Measurements from ENCODE around the gene YIPF7. TPM values are rescaled to one million over a fixed set of nuclear protein-coding genes. Genes with fewer than 3 reads are reported as not detected.

Gene YIPF7
- total RNA-seq, 2 experiments from 2014 or later, result not detected

DNA sequence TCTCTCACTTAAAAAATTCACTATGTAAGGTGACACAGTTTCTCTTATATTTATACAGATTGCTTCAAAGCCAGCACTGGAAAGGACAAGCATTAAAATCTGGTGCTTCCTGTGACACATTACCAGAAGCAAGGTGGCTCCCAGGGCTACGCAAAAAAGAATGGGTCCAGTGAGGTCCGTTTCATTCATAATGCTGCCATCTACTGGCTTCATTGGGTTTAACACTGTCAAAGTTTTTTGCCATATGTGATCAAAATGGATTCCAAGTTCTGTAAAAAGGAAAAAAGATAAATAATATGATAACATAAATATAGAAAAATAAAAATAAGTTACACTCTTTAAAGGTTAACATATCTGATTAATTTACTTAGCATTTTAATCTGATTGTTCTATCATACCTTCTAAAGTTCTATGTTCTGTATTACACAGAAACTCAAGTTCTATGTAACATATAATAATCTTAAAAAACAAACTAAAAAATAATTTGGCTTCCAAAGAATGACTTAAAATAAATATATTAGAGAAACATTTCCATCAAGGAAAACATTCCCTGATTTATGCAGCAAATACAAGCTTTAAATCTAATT lies 22.1 kb downstream of the YIPF7 start:
- CTCF ChIA-PET, result no interaction called here
- POLR2A ChIA-PET, result no interaction called here

DNA sequence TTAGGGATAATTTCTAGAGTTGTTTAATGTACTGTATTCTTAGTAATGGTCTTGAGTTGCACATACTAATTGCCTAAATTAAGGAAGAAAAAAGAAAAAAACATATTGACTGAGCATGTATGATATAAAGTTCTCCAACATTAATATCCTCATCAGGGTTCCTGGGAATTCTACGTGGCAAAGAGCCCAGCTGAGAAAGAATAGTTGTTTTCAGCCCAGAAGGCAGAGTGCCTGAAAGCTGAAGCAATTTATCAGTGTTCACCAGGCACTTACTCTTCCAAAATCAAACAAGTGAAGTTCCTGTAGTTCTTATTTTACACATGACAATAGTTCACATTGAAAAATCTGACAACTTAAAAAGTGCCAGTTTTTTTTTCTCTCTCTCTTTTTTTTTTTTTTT lies 27.7 kb downstream of the YIPF7 start:
- ChIA-PET POLR2A (no interaction called here), CTCF (interaction anchor here (1.2 kb wide), 1 partner anchor 10 kb away, joined by 3 read pairs; no protein-coding TSS in a partner anchor)

DNA sequence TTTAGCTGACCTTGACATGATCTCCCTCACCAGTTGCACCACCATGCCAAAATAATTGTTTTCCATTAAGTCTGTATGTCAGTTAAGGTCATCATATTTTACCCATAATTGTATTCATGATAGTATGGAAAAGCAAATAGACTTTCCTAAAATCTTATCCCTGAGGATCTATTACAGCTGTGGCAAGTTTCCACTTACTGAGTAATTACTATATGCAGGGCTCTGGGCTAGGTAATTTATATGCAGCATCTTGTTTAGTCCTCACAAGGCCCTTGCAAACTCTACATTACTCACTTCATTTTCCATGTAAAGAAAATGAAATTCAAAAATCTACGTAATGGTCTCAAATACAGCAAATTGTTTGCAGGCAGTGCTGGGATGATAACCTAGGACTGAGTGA lies 34.8 kb downstream of the YIPF7 start:
- ChIA-PET CTCF (no interaction called here), POLR2A (no interaction called here)

DNA sequence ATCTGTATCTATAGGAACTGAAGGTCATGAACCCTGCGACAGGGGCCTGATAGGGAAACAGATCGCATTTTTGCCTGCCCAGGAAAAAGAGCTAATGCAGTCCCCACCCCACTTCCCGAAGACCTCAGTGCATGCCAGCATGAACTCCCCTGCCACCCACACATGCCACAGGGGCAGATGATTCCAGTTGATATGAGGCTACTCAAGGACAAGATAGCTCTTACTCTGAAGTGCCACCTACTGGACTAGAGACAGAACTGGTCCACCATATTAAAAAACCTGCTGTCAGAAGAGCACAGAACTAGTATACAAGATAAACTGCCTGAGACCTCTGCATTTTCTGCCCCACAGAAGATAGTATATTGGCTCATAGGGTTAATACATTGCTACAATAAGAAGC lies 68.0 kb downstream of the YIPF7 start:
- POLR2A ChIA-PET, result no interaction called here
- CTCF ChIA-PET, result no interaction called here

DNA sequence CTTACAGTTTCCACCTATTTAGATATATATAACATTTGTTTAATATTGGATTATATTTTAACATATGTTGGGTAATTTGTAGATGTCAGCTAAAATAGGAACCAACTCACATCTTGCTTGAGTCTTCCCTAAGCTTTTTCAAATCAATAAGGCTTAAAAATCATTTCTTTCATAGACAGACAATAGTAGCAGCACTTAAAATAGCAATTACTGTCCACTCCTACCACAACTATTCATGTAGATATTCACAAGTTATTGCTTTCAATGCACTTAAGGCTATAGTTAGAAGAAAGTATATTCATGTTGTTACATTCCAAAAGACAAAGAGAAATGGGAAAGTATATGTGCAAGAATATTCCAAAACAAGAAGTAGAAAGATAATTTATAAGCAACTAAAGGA lies 71.2 kb downstream of the YIPF7 start:
- POLR2A ChIA-PET, result no interaction called here
- CTCF ChIA-PET, result no interaction called here

DNA sequence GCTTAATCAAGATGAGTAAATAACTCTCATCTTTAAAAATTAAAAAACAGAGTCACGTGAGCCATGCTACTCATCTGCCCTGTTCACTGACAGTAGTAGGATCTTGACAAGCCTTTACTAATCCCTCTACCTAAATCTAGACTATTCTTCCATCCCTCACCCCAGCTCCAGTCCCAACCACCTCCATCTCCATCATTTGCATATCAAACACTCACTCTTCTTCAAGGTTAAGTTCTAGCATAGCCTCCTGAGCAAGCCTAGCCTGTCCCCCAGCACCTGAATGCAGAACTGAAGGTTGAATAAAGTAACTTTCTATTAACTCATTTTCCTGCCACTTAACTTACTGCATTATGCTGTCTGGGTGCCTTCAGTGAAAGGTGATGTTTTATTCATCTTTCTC lies 72.5 kb downstream of the YIPF7 start:
- ChIA-PET POLR2A (no interaction called here), CTCF (no interaction called here)

Other genes starting within 250 kb of the YIPF7 start
- gene KCTD8, start 202.8 kb downstream of the YIPF7 start, total RNA-seq, result not detected
- 10 to 100 TPM; 48.5 to 48.6 TPM for gene GUF1, start 26.8 kb upstream of the YIPF7 start, total RNA-seq
- gene GNPDA2, start 74.9 kb upstream of the YIPF7 start, total RNA-seq, result 10 to 100 TPM; 19.7 to 20.5 TPM

Measured in activated CD8-positive, alpha-beta memory T cell treated with anti-CD3 and anti-CD28 coated beads for 36 hours (primary cell).